ENCODE data around the gene GINM1. TPM values are rescaled to one million over a fixed set of nuclear protein-coding genes. Genes with fewer than 3 reads are reported as not detected.

Gene GINM1
- 36.3 TPM for polyA plus RNA-seq (2013, experiment 1 of 2)
- 41.6 TPM for polyA plus RNA-seq (2013, experiment 2 of 2)

DNA sequence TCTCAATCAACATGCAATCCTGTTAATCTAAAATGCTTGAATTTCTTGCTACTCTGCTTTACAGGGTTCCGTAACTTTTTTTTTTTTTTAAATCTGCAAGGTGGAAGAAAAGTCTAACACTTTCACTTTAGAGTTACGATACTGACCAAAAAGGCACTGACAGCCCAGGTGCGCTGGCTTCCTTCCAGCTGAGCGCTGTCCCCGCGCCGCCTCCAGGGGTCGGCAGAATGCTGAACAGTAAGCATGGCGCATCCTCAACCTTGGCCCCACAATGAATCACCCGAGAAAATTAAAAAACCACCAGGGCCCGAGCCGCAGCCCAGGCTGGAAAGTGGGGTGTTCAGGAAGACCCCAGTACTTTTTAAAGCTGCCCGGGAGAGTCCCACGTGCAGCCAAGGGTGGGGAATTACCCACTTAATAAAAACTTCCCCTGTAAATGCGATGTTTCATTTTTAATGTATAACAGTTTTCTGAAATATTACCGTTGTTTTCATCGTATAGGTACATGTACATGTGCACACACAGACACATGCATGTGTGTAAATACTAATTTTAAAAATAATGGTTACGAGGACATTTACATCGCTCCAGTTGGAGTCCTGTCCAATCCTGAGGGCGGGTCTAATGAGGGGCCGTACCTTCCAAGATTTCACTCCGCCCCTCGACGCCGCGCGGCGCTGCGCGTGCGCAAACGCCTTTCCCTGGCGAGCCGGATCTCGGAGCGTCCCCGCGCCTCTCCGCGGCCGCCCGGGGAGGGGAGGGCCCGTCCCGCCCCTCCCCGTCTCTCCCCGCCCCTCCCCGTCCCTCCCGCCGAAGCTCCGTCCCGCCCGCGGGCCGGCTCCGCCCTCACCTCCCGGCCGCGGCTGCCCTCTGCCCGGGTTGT, at the start of gene GINM1:
Gene GINM1, plus strand, starts transcription at position 849 of the 883 bp plus-strand sequence. CDS start 40 bp downstream, outside the sequence.
- H3K4me3 ChIP-seq (ENCODE audit: extremely low read depth, insufficient read depth, low read length, poor library complexity, severe bottlenecking), result peak within 1 kb of the TSS; percentile 97

DNA sequence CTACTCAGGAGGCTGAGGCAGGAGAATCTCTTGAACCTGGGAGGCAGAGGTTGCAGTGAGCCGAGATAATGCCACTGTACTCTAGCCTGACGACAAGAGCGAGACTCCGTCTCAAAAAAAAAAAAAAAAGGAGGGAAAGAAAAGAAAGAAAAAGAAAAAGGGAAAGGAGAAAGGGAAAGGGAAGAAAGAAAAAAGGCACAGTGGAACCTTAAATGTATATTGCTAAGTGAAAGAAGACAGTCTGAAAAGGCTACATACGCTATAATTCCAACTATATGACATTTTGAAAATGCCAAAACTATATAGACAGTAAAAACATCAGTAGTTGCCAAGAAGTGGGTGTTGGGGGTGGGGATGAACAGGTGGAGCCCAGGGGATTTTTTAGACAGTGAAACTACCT, 36.5 kb upstream of the GINM1 start:
- no peak overlapping the region for H3K4me3 ChIP-seq (ENCODE audit: extremely low read depth, insufficient read depth, low read length, poor library complexity, severe bottlenecking)
- WGBS, 2 experiments (ENCODE audit: insufficient coverage in 2 of 2), result 96 to 98% methylated on average over 4 of the region's 5 CpGs
- peaks cover 73% of the 10 kb centered on the region for H3K36me3 ChIP-seq (ENCODE audit: control insufficient read depth, insufficient read depth, low read length)
- no peaks in the 10 kb centered on the region for H3K9me3 ChIP-seq (ENCODE audit: control insufficient read depth, low read length)
- no peaks in the 10 kb centered on the region for H3K4me1 ChIP-seq (ENCODE audit: control insufficient read depth, insufficient read depth, low read length, poor library complexity, severe bottlenecking)
- H3K27ac ChIP-seq (ENCODE audit: low read depth, low read length, severe bottlenecking), result no peak overlapping the region

More for the DNA sequence above, at the start of gene GINM1:
- Histone ChIP-seq H3K27ac (ENCODE audit: low read depth, low read length, severe bottlenecking) (peak within 1 kb of the TSS; percentile 82), H3K4me1 (ENCODE audit: control insufficient read depth, insufficient read depth, low read length, poor library complexity, severe bottlenecking) (no peaks in the 10 kb centered on the region), H3K36me3 (ENCODE audit: control insufficient read depth, insufficient read depth, low read length) (no peaks in the 10 kb centered on the region), H3K9me3 (ENCODE audit: control insufficient read depth, low read length) (no peaks in the 10 kb centered on the region)
- 1 to 2% methylated on average over 23 to 26 of the region's 59 CpGs for WGBS, 2 experiments (ENCODE audit: insufficient coverage in 2 of 2)

DNA sequence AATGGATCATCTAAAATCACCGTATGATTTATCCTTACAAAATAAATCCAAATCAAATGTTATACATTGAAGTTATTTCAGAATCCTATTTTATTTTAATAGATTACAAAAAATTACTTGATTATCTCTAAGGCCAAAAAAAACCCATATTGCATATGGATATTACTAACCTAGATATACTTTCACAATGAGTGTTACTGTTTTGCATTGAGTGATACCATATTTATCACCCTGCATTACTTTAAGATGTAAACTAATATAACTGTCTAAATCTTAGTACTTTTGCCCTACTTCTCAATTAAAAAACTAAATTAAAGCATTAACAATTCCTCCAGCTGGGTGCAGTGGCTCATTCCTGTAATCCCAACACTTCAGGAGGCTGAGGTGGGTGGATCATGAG, 31.4 kb upstream of the GINM1 start:
- Histone ChIP-seq H3K4me1 (ENCODE audit: control insufficient read depth, insufficient read depth, low read length, poor library complexity, severe bottlenecking) (no peaks in the 10 kb centered on the region), H3K27ac (ENCODE audit: low read depth, low read length, severe bottlenecking) (no peak overlapping the region)
- no CpG with 5 or more reads among the region's 1 CpG for WGBS, 2 experiments (ENCODE audit: insufficient coverage in 2 of 2)

GRCh38 chr6:149541139-149541538, 25.0 kb upstream of the GINM1 start:
- no peak overlapping the region for H3K27ac ChIP-seq (ENCODE audit: low read depth, low read length, severe bottlenecking)
- H3K4me3 ChIP-seq (ENCODE audit: extremely low read depth, insufficient read depth, low read length, poor library complexity, severe bottlenecking), result no peak overlapping the region
- H3K4me1 ChIP-seq (ENCODE audit: control insufficient read depth, insufficient read depth, low read length, poor library complexity, severe bottlenecking), result no peaks in the 10 kb centered on the region
- no CpG with 5 or more reads among the region's 2 CpGs for WGBS, 2 experiments (ENCODE audit: insufficient coverage in 2 of 2)
- no peaks in the 10 kb centered on the region for H3K9me3 ChIP-seq (ENCODE audit: control insufficient read depth, low read length)
- peaks cover 45% of the 10 kb centered on the region for H3K36me3 ChIP-seq (ENCODE audit: control insufficient read depth, insufficient read depth, low read length)

More for the DNA sequence above, 31.4 kb upstream of the GINM1 start:
- peaks cover 89% of the 10 kb centered on the region for H3K36me3 ChIP-seq (ENCODE audit: control insufficient read depth, insufficient read depth, low read length)
- H3K9me3 ChIP-seq (ENCODE audit: control insufficient read depth, low read length), result no peaks in the 10 kb centered on the region
- no peak overlapping the region for H3K4me3 ChIP-seq (ENCODE audit: extremely low read depth, insufficient read depth, low read length, poor library complexity, severe bottlenecking)

- H3K4me1 ChIP-seq (ENCODE audit: control insufficient read depth, insufficient read depth, low read length, poor library complexity, severe bottlenecking), result no peaks in the 10 kb centered on the region
- peak overlapping the region; percentile 99 for H3K4me3 ChIP-seq (ENCODE audit: extremely low read depth, insufficient read depth, low read length, poor library complexity, severe bottlenecking)
- H3K27ac ChIP-seq (ENCODE audit: low read depth, low read length, severe bottlenecking), result peak overlapping the region; percentile 99
- peaks cover 10% of the 10 kb centered on the region for H3K36me3 ChIP-seq (ENCODE audit: control insufficient read depth, insufficient read depth, low read length)
- WGBS, 2 experiments (ENCODE audit: insufficient coverage in 2 of 2), result 31 to 41% methylated on average over 7 to 8 of the region's 12 CpGs
- H3K9me3 ChIP-seq (ENCODE audit: control insufficient read depth, low read length), result no peaks in the 10 kb centered on the region
Observed at GRCh38 chr6:149544646-149545257, 21.4 kb upstream of the GINM1 start.

DNA sequence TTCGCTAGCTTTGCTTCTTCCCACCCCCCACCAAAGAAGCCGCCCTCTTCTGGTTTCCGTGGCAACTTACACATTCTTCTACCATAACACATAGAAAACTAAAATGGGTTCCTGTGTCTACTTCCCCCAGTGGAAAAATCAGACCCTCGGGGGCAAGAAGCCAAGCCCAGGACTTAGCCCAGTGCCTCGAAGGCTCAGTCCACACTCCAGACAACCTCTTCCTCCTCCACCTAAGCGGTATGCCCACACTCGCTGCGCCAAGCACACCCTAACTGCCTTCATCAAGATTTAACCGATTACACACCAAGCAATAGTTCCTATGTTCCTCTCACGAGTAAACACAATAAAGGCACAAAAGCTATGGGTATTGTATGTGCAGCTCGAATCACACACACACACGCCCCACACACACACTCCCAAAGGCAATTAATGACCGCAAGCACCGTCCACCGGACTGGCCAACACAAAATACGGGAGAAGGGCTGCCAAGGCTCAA, 20.9 kb upstream of the GINM1 start:
- H3K4me1 ChIP-seq (ENCODE audit: control insufficient read depth, insufficient read depth, low read length, poor library complexity, severe bottlenecking), result no peaks in the 10 kb centered on the region
- H3K27ac ChIP-seq (ENCODE audit: low read depth, low read length, severe bottlenecking), result peak overlapping the region; percentile 99
- H3K4me3 ChIP-seq (ENCODE audit: extremely low read depth, insufficient read depth, low read length, poor library complexity, severe bottlenecking), result peak overlapping the region; percentile 99
- 0% methylated on average over 10 to 14 of the region's 16 CpGs for WGBS, 2 experiments (ENCODE audit: insufficient coverage in 2 of 2)
- no peaks in the 10 kb centered on the region for H3K9me3 ChIP-seq (ENCODE audit: control insufficient read depth, low read length)
- peaks cover 5% of the 10 kb centered on the region for H3K36me3 ChIP-seq (ENCODE audit: control insufficient read depth, insufficient read depth, low read length)

DNA sequence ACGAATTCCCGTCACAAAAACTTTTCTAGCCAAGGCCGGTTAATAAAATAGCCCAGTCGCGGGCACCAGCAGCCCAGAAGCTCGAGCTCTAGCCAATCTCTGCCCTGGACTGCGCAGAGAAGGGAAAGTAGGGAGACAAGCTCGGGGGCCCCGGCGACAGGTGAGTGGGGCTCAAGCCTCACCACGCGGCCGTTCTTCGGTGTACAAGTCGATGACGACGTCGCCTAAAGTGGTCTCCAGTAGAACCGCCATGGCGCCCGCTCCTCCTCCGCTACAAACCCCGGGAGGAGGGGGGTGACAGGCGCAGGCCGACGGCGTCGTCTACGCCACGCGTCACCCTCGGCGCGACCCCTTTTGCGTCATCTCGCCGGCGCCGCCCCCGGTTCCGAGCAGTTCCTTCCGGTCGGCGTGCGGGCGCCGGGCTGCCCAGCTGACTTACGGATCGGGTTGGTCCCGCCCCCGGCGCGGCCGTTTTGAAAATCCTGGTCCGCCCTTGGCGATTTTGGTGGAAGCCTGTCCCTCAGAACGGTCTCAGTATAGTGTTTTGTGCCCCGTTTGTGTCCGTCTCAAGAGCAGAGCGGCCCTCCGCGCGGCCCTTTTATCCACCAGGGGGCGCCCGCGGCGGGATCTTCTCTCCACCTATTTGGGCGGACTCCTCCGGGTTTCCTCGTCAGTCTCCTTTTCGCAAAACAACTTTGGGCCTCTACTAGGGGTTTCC, 20.3 kb upstream of the GINM1 start, which contains the start of gene PPIL4:
Gene PPIL4, minus strand, starts transcription at position 290 of the 718 bp plus-strand sequence. Its CDS starts 38 bp downstream, at position 252.
- Histone ChIP-seq H3K4me3 (ENCODE audit: extremely low read depth, insufficient read depth, low read length, poor library complexity, severe bottlenecking) (peak within 1 kb of the TSS; percentile 99), H3K36me3 (ENCODE audit: control insufficient read depth, insufficient read depth, low read length) (peaks cover under 1% of the 10 kb centered on the region), H3K27ac (ENCODE audit: low read depth, low read length, severe bottlenecking) (peak within 1 kb of the TSS; percentile 99), H3K4me1 (ENCODE audit: control insufficient read depth, insufficient read depth, low read length, poor library complexity, severe bottlenecking) (no peaks in the 10 kb centered on the region), H3K9me3 (ENCODE audit: control insufficient read depth, low read length) (no peaks in the 10 kb centered on the region)
- WGBS, 2 experiments (ENCODE audit: insufficient coverage in 2 of 2), result 0 to 1% methylated on average over 52 to 61 of the region's 71 CpGs

DNA sequence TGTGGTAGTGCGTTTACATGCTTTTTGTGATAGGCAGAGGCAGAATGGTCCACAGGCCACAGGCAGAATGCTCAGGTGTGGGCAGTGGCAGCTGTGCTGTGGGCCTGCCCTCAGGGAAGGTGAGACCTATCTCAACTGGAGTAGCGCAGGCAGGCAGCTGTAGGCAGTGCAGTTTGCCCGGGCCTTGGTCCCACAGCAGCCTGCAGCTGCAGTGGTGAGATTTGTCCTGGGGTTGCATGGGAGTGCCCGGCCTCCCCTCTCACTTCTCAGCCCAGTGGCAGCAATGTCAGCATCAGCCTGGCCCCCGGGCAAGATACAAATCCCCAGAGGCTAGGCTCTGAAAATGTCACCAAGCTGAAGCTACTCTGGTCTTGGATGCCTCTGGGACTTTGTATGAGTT, 14.3 kb upstream of the GINM1 start:
- 79 to 83% methylated on average over 4 to 5 of the region's 5 CpGs for whole genome bisulfite sequencing, 2 experiments (ENCODE audit: insufficient coverage in 2 of 2)
- Histone ChIP-seq H3K27ac (ENCODE audit: low read depth, low read length, severe bottlenecking) (no peak overlapping the region), H3K4me1 (ENCODE audit: control insufficient read depth, insufficient read depth, low read length, poor library complexity, severe bottlenecking) (no peaks in the 10 kb centered on the region), H3K36me3 (ENCODE audit: control insufficient read depth, insufficient read depth, low read length) (no peaks in the 10 kb centered on the region), H3K9me3 (ENCODE audit: control insufficient read depth, low read length) (no peaks in the 10 kb centered on the region), H3K4me3 (ENCODE audit: extremely low read depth, insufficient read depth, low read length, poor library complexity, severe bottlenecking) (no peak overlapping the region)

DNA sequence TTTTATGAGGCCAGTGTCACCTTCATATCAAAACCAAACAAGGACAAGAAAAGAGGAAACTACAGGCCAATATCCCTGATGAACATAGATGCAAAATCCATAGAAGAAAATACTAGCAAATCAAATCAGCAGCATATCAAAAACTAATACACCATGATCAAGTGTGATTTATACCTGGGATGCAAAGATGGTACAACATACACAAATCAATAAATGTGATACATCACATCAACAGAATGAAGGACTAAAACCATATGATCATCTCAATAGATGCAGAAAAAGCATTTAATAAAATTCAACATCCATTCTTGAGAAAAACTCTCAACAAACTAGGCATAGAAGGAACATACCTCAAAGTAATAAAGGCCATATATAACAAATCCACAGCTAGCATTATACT, 8.1 kb upstream of the GINM1 start:
- no peaks in the 10 kb centered on the region for H3K4me1 ChIP-seq (ENCODE audit: control insufficient read depth, insufficient read depth, low read length, poor library complexity, severe bottlenecking)
- H3K36me3 ChIP-seq (ENCODE audit: control insufficient read depth, insufficient read depth, low read length), result no peaks in the 10 kb centered on the region
- no peaks in the 10 kb centered on the region for H3K9me3 ChIP-seq (ENCODE audit: control insufficient read depth, low read length)
- H3K27ac ChIP-seq (ENCODE audit: low read depth, low read length, severe bottlenecking), result no peak overlapping the region
- H3K4me3 ChIP-seq (ENCODE audit: extremely low read depth, insufficient read depth, low read length, poor library complexity, severe bottlenecking), result no peak overlapping the region

DNA sequence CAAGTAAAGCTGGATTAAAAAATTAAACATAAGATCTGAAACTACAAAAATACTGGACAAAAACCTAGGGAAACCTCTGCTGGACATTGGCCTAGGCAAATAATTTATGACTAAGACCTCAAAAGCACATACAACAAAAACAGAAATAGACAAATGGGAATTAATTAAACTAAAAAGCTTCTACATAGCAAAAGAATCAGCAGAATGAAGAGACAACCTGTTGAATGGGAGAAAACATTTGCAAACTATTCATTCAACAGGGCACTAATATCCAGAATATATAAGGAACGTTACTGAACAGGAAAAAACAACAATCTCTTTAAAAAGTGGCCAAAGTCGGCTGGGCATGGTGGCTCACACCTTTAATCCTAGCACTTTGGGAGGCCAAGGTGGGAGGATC, 6.8 kb upstream of the GINM1 start:
- Histone ChIP-seq H3K9me3 (ENCODE audit: control insufficient read depth, low read length) (no peaks in the 10 kb centered on the region), H3K36me3 (ENCODE audit: control insufficient read depth, insufficient read depth, low read length) (no peaks in the 10 kb centered on the region), H3K4me1 (ENCODE audit: control insufficient read depth, insufficient read depth, low read length, poor library complexity, severe bottlenecking) (no peaks in the 10 kb centered on the region), H3K4me3 (ENCODE audit: extremely low read depth, insufficient read depth, low read length, poor library complexity, severe bottlenecking) (no peak overlapping the region), H3K27ac (ENCODE audit: low read depth, low read length, severe bottlenecking) (no peak overlapping the region)
- 70 to 82% methylated on average over 1 to 2 of the region's 2 CpGs for WGBS, 2 experiments (ENCODE audit: insufficient coverage in 2 of 2)

Data from mesodermal cell (in vitro differentiated cells).